HCT116 (cell line): ENCODE results near the gene BCL2L13.

Source experiments
- CTCF ChIP-seq, 3 experiments: fragments of 200-600 bp in 1 of 3; sonication (generic) in 1 of 3; IDR thresholded peaks in 2 of 3; conservative IDR thresholded peaks in 1 of 3; 2 replicates each; pipeline ENCODE4 v1.5.1; 2012 to 2017; ENCODE audit warnings: low read depth in 2 of 3, low read length in 2 of 3, antibody characterized with exemption in 1 of 3, borderline replicate concordance in 1 of 3, control low read depth in 1 of 3, mild to moderate bottlenecking in 1 of 3, mixed read lengths in 1 of 3, mixed run types in 1 of 3, moderate library complexity in 1 of 3; ENCODE audit not compliant: insufficient read depth in 1 of 3
- EGR1 ChIP-seq: IDR thresholded peaks from 2 replicates; pipeline ENCODE4 v1.6.1; 2012; ENCODE audit warnings: low read depth
- EZH2 ChIP-seq: fragments of 200-600 bp; sonication (generic); IDR thresholded peaks from 2 replicates; pipeline ENCODE4 v1.6.1; 2017; ENCODE audit warnings: antibody characterized with exemption, mixed run types
- EZH2phosphoT487 ChIP-seq: fragments of 200-600 bp; IDR thresholded peaks from 2 replicates; pipeline ENCODE4 v1.6.1; 2018; ENCODE audit warnings: antibody characterized with exemption, borderline replicate concordance
- POLR2A ChIP-seq: IDR thresholded peaks from 2 replicates; pipeline ENCODE4 v1.7.0; 2011; ENCODE audit warnings: borderline replicate concordance; ENCODE audit not compliant: insufficient read depth, insufficient read length; ENCODE audit errors: extremely low read depth
- POLR2AphosphoS5 ChIP-seq: IDR thresholded peaks from 2 replicates; pipeline ENCODE4 v1.6.1; 2011; ENCODE audit warnings: mild to moderate bottlenecking, low read depth, low read length, moderate library complexity
- SIN3A ChIP-seq: IDR thresholded peaks from 2 replicates; pipeline ENCODE4 v1.6.1; 2012; ENCODE audit warnings: low read depth
- SRF ChIP-seq: IDR thresholded peaks from 2 replicates; pipeline ENCODE4 v1.6.1; 2012; ENCODE audit warnings: low read depth
- YY1 ChIP-seq: IDR thresholded peaks from 2 replicates; pipeline ENCODE4 v1.6.1; 2011; ENCODE audit warnings: low read length, low read depth, moderate library complexity, mild to moderate bottlenecking; ENCODE audit not compliant: insufficient replicate concordance; ENCODE audit errors: extremely low read depth
- ZFX ChIP-seq: fragments of 450-650 bp; IDR thresholded peaks from 2 replicates; pipeline ENCODE4 v1.6.1; 2017
- ZNF274 ChIP-seq: fragments of 200-500 bp; sonication (Bioruptor generic); IDR thresholded peaks from 2 replicates; pipeline ENCODE4 v1.6.1; 2014; ENCODE audit warnings: mild to moderate bottlenecking, low read depth, low read length, inconsistent platforms
- TF ChIP-seq, protein P1 (sequence below): IDR thresholded peaks from 2 replicates; pipeline ENCODE4 v1.6.1; 2012
- TF ChIP-seq, protein P2 (sequence below): IDR thresholded peaks from 2 replicates; pipeline ENCODE4 v1.6.1; 2012; ENCODE audit warnings: low read depth

GRCh38 chr22:17634696-17635095, 3.9 kb upstream of the BCL2L13 start:
- TF ChIP-seq, protein P1, sequence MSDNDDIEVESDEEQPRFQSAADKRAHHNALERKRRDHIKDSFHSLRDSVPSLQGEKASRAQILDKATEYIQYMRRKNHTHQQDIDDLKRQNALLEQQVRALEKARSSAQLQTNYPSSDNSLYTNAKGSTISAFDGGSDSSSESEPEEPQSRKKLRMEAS: no peak
- no peak for TF ChIP-seq CTCF (IDR thresholded peaks at IDR 0.05 in 2 of 3, conservative IDR thresholded peaks at IDR 0.05 in 1 of 3; ENCODE audit: borderline replicate concordance in 1 of 3, insufficient read depth in 1 of 3, low read depth in 2 of 3, low read length in 2 of 3)
- no peak for TF ChIP-seq ZFX
- no peak for TF ChIP-seq EGR1
- no peak for TF ChIP-seq POLR2A
- TF ChIP-seq POLR2AphosphoS5: no peak
- no peak for TF ChIP-seq SIN3A
- TF ChIP-seq SRF: no peak
- TF ChIP-seq ZNF274: no peak
- no peak for TF ChIP-seq EZH2phosphoT487
- TF ChIP-seq YY1: no peak
- TF ChIP-seq EZH2: no peak
- TF ChIP-seq, protein P2, sequence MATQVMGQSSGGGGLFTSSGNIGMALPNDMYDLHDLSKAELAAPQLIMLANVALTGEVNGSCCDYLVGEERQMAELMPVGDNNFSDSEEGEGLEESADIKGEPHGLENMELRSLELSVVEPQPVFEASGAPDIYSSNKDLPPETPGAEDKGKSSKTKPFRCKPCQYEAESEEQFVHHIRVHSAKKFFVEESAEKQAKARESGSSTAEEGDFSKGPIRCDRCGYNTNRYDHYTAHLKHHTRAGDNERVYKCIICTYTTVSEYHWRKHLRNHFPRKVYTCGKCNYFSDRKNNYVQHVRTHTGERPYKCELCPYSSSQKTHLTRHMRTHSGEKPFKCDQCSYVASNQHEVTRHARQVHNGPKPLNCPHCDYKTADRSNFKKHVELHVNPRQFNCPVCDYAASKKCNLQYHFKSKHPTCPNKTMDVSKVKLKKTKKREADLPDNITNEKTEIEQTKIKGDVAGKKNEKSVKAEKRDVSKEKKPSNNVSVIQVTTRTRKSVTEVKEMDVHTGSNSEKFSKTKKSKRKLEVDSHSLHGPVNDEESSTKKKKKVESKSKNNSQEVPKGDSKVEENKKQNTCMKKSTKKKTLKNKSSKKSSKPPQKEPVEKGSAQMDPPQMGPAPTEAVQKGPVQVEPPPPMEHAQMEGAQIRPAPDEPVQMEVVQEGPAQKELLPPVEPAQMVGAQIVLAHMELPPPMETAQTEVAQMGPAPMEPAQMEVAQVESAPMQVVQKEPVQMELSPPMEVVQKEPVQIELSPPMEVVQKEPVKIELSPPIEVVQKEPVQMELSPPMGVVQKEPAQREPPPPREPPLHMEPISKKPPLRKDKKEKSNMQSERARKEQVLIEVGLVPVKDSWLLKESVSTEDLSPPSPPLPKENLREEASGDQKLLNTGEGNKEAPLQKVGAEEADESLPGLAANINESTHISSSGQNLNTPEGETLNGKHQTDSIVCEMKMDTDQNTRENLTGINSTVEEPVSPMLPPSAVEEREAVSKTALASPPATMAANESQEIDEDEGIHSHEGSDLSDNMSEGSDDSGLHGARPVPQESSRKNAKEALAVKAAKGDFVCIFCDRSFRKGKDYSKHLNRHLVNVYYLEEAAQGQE: no peak
